Endothelial cell (in vitro differentiated cells): ENCODE data around the gene ASMT. TPM values are rescaled to one million over a fixed set of nuclear protein-coding genes. Genes with fewer than 3 reads are reported as not detected.
"Not testable (repeated sequence)": the region's sequence is repeated elsewhere in the genome, so short reads cannot be mapped to it uniquely, and the experiment has no call there.

ENCODE experiments used
- DNase-seq: peaks from one replicate; pipeline ENCODE4 v3.0.0; 2021; ENCODE audit warnings: low spot score
- H3K27ac Mint-ChIP-seq: one replicate; pipeline ENCODE4 v1.8.0; 2021; ENCODE audit warnings: mixed read lengths, inconsistent platforms; ENCODE audit not compliant: unreplicated experiment
- H3K27me3 Mint-ChIP-seq: one replicate; pipeline ENCODE4 v1.8.0; 2021; ENCODE audit warnings: mild to moderate bottlenecking, moderate library complexity, mixed read lengths, inconsistent platforms; ENCODE audit not compliant: unreplicated experiment
- H3K36me3 Mint-ChIP-seq: one replicate; pipeline ENCODE4 v1.8.0; 2021; ENCODE audit warnings: mild to moderate bottlenecking, low read depth, mixed read lengths, inconsistent platforms; ENCODE audit not compliant: unreplicated experiment
- H3K4me1 Mint-ChIP-seq: one replicate; pipeline ENCODE4 v1.8.0; 2021; ENCODE audit warnings: mild to moderate bottlenecking, mixed read lengths, inconsistent platforms; ENCODE audit not compliant: unreplicated experiment
- H3K4me3 Mint-ChIP-seq: one replicate; pipeline ENCODE4 v1.8.0; 2021; ENCODE audit warnings: mild to moderate bottlenecking, mixed read lengths, inconsistent platforms; ENCODE audit not compliant: unreplicated experiment
- H3K9me3 Mint-ChIP-seq: one replicate; pipeline ENCODE4 v1.8.0; 2021; ENCODE audit warnings: mixed read lengths, inconsistent platforms; ENCODE audit not compliant: unreplicated experiment
- CTCF ChIP-seq: fragments of 200-600 bp; sonication (generic); IDR thresholded peaks from one replicate; pipeline ENCODE4 v1.5.0; 2021; ENCODE audit warnings: antibody characterized with exemption; ENCODE audit not compliant: unreplicated experiment
- long read RNA-seq: library from polyadenylated mRNA; unstranded; transcript quantifications from one replicate; pipeline ENCODE4 v2.0.0, GENCODE V29; 2020; ENCODE audit not compliant: unreplicated experiment
- total RNA-seq: library from RNA; stranded (reverse); fragmentation: NEBNext Ultra II Directional; extraction: Animal tissue kit (Norgen Biotek cat#: 25700); gene quantifications from one replicate; pipeline ENCODE4 v1.2.1, GENCODE V29; 2021; ENCODE audit not compliant: unreplicated experiment

The ASMT gene
- 0.31 TPM for total RNA-seq
- long read RNA-seq, result 0 reads

- no peaks in the 10 kb centered on the region for H3K36me3 Mint-ChIP-seq
- H3K27ac Mint-ChIP-seq, result no peak within 1 kb of the TSS
- no peak for TF ChIP-seq CTCF
- peaks cover 9% of the 10 kb centered on the region for H3K27me3 Mint-ChIP-seq
- no peak for DNase-seq
- H3K4me3 Mint-ChIP-seq, result no peak within 1 kb of the TSS
- no peaks in the 10 kb centered on the region for H3K9me3 Mint-ChIP-seq
- no peaks in the 10 kb centered on the region for H3K4me1 Mint-ChIP-seq
These were observed at the start of gene ASMT for GRCh38 chrX:1614927-1615326. ASMT (plus strand) TSS chrX:1615059; CDS start chrX:1615200, 141 bp downstream.

GRCh38 chrX:1574181-1574580 lies 40.7 kb upstream of the ASMT start:
- H3K4me3 Mint-ChIP-seq, DNase-seq, H3K27ac Mint-ChIP-seq, H3K9me3 Mint-ChIP-seq, H3K27me3 Mint-ChIP-seq, H3K4me1 Mint-ChIP-seq, H3K36me3 Mint-ChIP-seq: not testable (repeated sequence)

GRCh38 chrX:1576201-1576992 lies 38.5 kb upstream of the ASMT start:
- no peak for TF ChIP-seq CTCF
- H3K27me3 Mint-ChIP-seq, result no peaks in the 10 kb centered on the region
- no peak overlapping the region for H3K4me3 Mint-ChIP-seq
- DNase-seq, result no peak
- H3K36me3 Mint-ChIP-seq, result no peaks in the 10 kb centered on the region
- no peaks in the 10 kb centered on the region for H3K4me1 Mint-ChIP-seq
- H3K9me3 Mint-ChIP-seq, result peaks cover 3% of the 10 kb centered on the region
- H3K27ac Mint-ChIP-seq, result no peak overlapping the region

GRCh38 chrX:1577845-1578244 lies 37.0 kb upstream of the ASMT start:
- no peak for DNase-seq
- peaks cover 2% of the 10 kb centered on the region for H3K9me3 Mint-ChIP-seq
- no peaks in the 10 kb centered on the region for H3K36me3 Mint-ChIP-seq
- no peaks in the 10 kb centered on the region for H3K4me1 Mint-ChIP-seq
- H3K4me3 Mint-ChIP-seq, result no peak overlapping the region
- TF ChIP-seq CTCF, result no peak
- no peaks in the 10 kb centered on the region for H3K27me3 Mint-ChIP-seq
- no peak overlapping the region for H3K27ac Mint-ChIP-seq

GRCh38 chrX:1578511-1579173 lies 36.2 kb upstream of the ASMT start:
- no peaks in the 10 kb centered on the region for H3K4me1 Mint-ChIP-seq
- no peaks in the 10 kb centered on the region for H3K36me3 Mint-ChIP-seq
- H3K27ac Mint-ChIP-seq, result no peak overlapping the region
- no peaks in the 10 kb centered on the region for H3K27me3 Mint-ChIP-seq
- TF ChIP-seq CTCF, result no peak
- no peak overlapping the region for H3K4me3 Mint-ChIP-seq
- no peak for DNase-seq
- peaks cover 8% of the 10 kb centered on the region for H3K9me3 Mint-ChIP-seq
